GM23338 (cell line): ENCODE data around the gene SOHLH1.

Experiments used
- CREB1 ChIP-seq: fragments of 250-450 bp; sonication (Bioruptor Pico); IDR thresholded peaks from 2 replicates; pipeline ENCODE4 v1.5.0; 2020; ENCODE audit warnings: low read depth, mild to moderate bottlenecking, moderate library complexity
- ETS1 ChIP-seq: IDR thresholded peaks from 2 replicates; pipeline ENCODE4 v1.6.1; 2016; ENCODE audit warnings: antibody characterized with exemption
- EZH2 ChIP-seq: fragments of 200-600 bp; sonication (generic); IDR thresholded peaks from one replicate; pipeline ENCODE4 v1.8.0; 2017; ENCODE audit warnings: antibody characterized with exemption, mild to moderate bottlenecking, low read depth; ENCODE audit not compliant: unreplicated experiment
- EZH2phosphoT487 ChIP-seq: fragments of 200-600 bp; sonication (generic); IDR thresholded peaks from one replicate; pipeline ENCODE4 v1.8.1; 2018; ENCODE audit warnings: antibody characterized with exemption; ENCODE audit not compliant: unreplicated experiment
- JUNB ChIP-seq: IDR thresholded peaks from one replicate; pipeline ENCODE4 v1.6.1; 2016; ENCODE audit warnings: antibody characterized with exemption; ENCODE audit not compliant: unreplicated experiment
- POLR2AphosphoS5 ChIP-seq: IDR thresholded peaks from 2 replicates; pipeline ENCODE4 v1.6.1; 2016; ENCODE audit warnings: antibody characterized with exemption, low read depth
- REST ChIP-seq: IDR thresholded peaks from one replicate; pipeline ENCODE4 v1.6.1; 2018; ENCODE audit warnings: antibody characterized with exemption; ENCODE audit not compliant: unreplicated experiment
- TF ChIP-seq, protein P1 (sequence below), 2 experiments: fragments of 200-600 bp in 1 of 2; sonication (generic) in 1 of 2; conservative IDR thresholded peaks; 2 replicates each; pipeline versions ENCODE4 v1.5.1 to v1.6.1; 2016 to 2017; ENCODE audit warnings: antibody characterized with exemption in 2 of 2, low read depth in 2 of 2, mild to moderate bottlenecking in 2 of 2, moderate library complexity in 1 of 2
- TF ChIP-seq, protein P2 (sequence below): fragments of 250-450 bp; sonication (Bioruptor Pico); IDR thresholded peaks from 2 replicates; pipeline ENCODE4 v1.5.0; 2020; ENCODE audit warnings: mild to moderate bottlenecking, moderate library complexity

DNA sequence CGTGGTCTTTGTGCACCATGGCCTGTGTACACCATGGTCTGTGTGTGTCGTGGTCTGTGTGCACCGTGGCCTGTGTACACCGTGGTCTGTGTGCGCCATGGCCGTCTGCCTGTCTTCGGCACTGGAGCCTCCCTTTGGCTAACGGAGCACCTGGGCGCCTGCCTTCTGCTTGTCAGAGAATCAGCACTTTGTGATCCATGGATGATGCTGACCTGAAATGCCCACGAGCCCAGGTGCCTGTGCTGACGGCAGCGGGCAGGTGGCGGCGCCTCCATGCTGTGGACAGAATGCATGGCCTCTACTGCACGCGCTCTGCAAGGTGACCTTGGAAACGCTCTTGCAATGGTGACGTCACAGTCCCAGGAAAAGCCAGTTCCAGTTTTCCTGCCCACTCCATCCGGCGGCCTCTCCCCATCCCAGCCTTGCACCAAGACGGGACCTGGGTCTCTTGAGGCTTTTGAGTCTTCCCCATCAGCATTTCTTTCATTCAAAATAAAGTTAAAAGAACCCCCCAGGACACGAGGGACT lies 21.6 kb downstream of the SOHLH1 start:
- TF ChIP-seq, protein P1, sequence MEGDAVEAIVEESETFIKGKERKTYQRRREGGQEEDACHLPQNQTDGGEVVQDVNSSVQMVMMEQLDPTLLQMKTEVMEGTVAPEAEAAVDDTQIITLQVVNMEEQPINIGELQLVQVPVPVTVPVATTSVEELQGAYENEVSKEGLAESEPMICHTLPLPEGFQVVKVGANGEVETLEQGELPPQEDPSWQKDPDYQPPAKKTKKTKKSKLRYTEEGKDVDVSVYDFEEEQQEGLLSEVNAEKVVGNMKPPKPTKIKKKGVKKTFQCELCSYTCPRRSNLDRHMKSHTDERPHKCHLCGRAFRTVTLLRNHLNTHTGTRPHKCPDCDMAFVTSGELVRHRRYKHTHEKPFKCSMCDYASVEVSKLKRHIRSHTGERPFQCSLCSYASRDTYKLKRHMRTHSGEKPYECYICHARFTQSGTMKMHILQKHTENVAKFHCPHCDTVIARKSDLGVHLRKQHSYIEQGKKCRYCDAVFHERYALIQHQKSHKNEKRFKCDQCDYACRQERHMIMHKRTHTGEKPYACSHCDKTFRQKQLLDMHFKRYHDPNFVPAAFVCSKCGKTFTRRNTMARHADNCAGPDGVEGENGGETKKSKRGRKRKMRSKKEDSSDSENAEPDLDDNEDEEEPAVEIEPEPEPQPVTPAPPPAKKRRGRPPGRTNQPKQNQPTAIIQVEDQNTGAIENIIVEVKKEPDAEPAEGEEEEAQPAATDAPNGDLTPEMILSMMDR (conservative IDR thresholded peaks at IDR 0.05; ENCODE audit: low read depth in 2 of 2), result no peak
- TF ChIP-seq POLR2AphosphoS5, result no peak
- no peak for TF ChIP-seq JUNB
- no peak for TF ChIP-seq EZH2phosphoT487
- TF ChIP-seq EZH2, result no peak
- no peak for TF ChIP-seq REST
- no peak for TF ChIP-seq CREB1 (CRISPR knock-in tag)
- TF ChIP-seq, protein P2, sequence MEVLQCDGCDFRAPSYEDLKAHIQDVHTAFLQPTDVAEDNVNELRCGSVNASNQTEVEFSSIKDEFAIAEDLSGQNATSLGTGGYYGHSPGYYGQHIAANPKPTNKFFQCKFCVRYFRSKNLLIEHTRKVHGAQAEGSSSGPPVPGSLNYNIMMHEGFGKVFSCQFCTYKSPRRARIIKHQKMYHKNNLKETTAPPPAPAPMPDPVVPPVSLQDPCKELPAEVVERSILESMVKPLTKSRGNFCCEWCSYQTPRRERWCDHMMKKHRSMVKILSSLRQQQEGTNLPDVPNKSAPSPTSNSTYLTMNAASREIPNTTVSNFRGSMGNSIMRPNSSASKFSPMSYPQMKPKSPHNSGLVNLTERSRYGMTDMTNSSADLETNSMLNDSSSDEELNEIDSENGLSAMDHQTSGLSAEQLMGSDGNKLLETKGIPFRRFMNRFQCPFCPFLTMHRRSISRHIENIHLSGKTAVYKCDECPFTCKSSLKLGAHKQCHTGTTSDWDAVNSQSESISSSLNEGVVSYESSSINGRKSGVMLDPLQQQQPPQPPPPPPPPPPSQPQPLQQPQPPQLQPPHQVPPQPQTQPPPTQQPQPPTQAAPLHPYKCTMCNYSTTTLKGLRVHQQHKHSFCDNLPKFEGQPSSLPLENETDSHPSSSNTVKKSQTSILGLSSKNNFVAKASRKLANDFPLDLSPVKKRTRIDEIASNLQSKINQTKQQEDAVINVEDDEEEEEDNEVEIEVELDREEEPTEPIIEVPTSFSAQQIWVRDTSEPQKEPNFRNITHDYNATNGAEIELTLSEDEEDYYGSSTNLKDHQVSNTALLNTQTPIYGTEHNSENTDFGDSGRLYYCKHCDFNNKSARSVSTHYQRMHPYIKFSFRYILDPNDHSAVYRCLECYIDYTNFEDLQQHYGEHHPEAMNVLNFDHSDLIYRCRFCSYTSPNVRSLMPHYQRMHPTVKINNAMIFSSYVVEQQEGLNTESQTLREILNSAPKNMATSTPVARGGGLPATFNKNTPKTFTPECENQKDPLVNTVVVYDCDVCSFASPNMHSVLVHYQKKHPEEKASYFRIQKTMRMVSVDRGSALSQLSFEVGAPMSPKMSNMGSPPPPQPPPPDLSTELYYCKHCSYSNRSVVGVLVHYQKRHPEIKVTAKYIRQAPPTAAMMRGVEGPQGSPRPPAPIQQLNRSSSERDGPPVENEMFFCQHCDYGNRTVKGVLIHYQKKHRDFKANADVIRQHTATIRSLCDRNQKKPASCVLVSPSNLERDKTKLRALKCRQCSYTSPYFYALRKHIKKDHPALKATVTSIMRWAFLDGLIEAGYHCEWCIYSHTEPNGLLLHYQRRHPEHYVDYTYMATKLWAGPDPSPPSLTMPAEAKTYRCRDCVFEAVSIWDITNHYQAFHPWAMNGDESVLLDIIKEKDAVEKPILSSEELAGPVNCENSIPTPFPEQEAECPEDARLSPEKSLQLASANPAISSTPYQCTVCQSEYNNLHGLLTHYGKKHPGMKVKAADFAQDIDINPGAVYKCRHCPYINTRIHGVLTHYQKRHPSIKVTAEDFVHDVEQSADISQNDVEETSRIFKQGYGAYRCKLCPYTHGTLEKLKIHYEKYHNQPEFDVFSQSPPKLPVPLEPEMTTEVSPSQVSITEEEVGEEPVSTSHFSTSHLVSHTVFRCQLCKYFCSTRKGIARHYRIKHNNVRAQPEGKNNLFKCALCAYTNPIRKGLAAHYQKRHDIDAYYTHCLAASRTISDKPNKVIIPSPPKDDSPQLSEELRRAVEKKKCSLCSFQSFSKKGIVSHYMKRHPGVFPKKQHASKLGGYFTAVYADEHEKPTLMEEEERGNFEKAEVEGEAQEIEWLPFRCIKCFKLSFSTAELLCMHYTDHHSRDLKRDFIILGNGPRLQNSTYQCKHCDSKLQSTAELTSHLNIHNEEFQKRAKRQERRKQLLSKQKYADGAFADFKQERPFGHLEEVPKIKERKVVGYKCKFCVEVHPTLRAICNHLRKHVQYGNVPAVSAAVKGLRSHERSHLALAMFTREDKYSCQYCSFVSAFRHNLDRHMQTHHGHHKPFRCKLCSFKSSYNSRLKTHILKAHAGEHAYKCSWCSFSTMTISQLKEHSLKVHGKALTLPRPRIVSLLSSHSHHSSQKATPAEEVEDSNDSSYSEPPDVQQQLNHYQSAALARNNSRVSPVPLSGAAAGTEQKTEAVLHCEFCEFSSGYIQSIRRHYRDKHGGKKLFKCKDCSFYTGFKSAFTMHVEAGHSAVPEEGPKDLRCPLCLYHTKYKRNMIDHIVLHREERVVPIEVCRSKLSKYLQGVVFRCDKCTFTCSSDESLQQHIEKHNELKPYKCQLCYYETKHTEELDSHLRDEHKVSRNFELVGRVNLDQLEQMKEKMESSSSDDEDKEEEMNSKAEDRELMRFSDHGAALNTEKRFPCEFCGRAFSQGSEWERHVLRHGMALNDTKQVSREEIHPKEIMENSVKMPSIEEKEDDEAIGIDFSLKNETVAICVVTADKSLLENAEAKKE (CRISPR knock-in tag), result no peak
- TF ChIP-seq ETS1, result no peak
